ENCODE data around the gene ADGRV1.
"Not testable (repeated sequence)": the region's sequence is repeated elsewhere in the genome, so short reads cannot be mapped to it uniquely, and the experiment has no call there.

The ADGRV1 gene

GRCh38 chr5:90902170-90902569 is 343.6 kb downstream of the ADGRV1 start:
- DNase-seq (ENCODE audit: low read depth in 2 of 2) = no peak

GRCh38 chr5:90902651-90903386 is 344.2 kb downstream of the ADGRV1 start:
- DNase-seq (ENCODE audit: low read depth in 2 of 2) = no peak

- DNase-seq (ENCODE audit: low read depth in 2 of 2) = no peak
Observed at GRCh38 chr5:90909101-90909503, 350.5 kb downstream of the ADGRV1 start.

GRCh38 chr5:90909940-90910339 is 351.3 kb downstream of the ADGRV1 start:
- no peak for DNase-seq (ENCODE audit: low read depth in 2 of 2)

GRCh38 chr5:90911169-90911568 is 352.6 kb downstream of the ADGRV1 start:
- no peak for DNase-seq (ENCODE audit: low read depth in 2 of 2)

- no peak for DNase-seq (ENCODE audit: low read depth in 2 of 2)
Observed at GRCh38 chr5:90912476-90912875, 353.9 kb downstream of the ADGRV1 start.

GRCh38 chr5:90915393-90915792 is 356.8 kb downstream of the ADGRV1 start:
- DNase-seq (ENCODE audit: low read depth in 2 of 2) = no peak

- DNase-seq (ENCODE audit: low read depth in 2 of 2) = no peak
Observed at GRCh38 chr5:90916947-90917800, 358.6 kb downstream of the ADGRV1 start.

- DNase-seq (ENCODE audit: low read depth in 2 of 2) = no peak
Observed at GRCh38 chr5:90917928-90918668, 359.5 kb downstream of the ADGRV1 start.

GRCh38 chr5:90921418-90921973 is 362.9 kb downstream of the ADGRV1 start:
- DNase-seq (ENCODE audit: low read depth in 2 of 2) = no peak

GRCh38 chr5:90924222-90924621 is 365.6 kb downstream of the ADGRV1 start:
- not testable (repeated sequence) for DNase-seq (ENCODE audit: low read depth in 2 of 2)

GRCh38 chr5:90929013-90929839 is 370.6 kb downstream of the ADGRV1 start:
- DNase-seq (ENCODE audit: low read depth in 2 of 2) = not testable (repeated sequence)

- DNase-seq (ENCODE audit: low read depth in 2 of 2) = no peak
Observed at GRCh38 chr5:90930062-90930461, 371.5 kb downstream of the ADGRV1 start.

- DNase-seq (ENCODE audit: low read depth in 2 of 2) = no peak
Observed at GRCh38 chr5:90930756-90931431, 372.3 kb downstream of the ADGRV1 start.

- peak; percentile 2 to 23 for DNase-seq (ENCODE audit: low read depth in 2 of 2)
Observed at GRCh38 chr5:90932052-90932699, 373.6 kb downstream of the ADGRV1 start.

GRCh38 chr5:90933298-90933697 is 374.7 kb downstream of the ADGRV1 start:
- no peak for DNase-seq (ENCODE audit: low read depth in 2 of 2)

GRCh38 chr5:90934091-90934719 is 375.6 kb downstream of the ADGRV1 start:
- DNase-seq (ENCODE audit: low read depth in 2 of 2) = no peak

GRCh38 chr5:90934738-90935137 is 376.1 kb downstream of the ADGRV1 start:
- no peak for DNase-seq (ENCODE audit: low read depth in 2 of 2)

- no peak for DNase-seq (ENCODE audit: low read depth in 2 of 2)
Observed at GRCh38 chr5:90939211-90939610, 380.6 kb downstream of the ADGRV1 start.
